Stimulated activated naive CD8-positive, alpha-beta T cell treated with anti-CD3 and anti-CD28 coated beads, Interleukin-15, Interleukin-2, amounts not matched to agents 100 ng/mL and 50 ng/mL, for 24 hours (primary cell): ENCODE results near the gene TUBB3.
A peak's percentile ranks its signal among the peaks of the same experiment; 100 is the strongest.
"Not testable (repeated sequence)": the region's sequence is repeated elsewhere in the genome, so short reads cannot be mapped to it uniquely, and the experiment has no call there.

ENCODE experiments used
- H3K27ac Mint-ChIP-seq: one replicate; pipeline ENCODE4 v1.8.0; 2021; ENCODE audit warnings: mild to moderate bottlenecking, mixed read lengths
- H3K27me3 Mint-ChIP-seq: one replicate; pipeline ENCODE4 v1.8.0; 2021; ENCODE audit warnings: mixed read lengths
- H3K36me3 Mint-ChIP-seq: one replicate; pipeline ENCODE4 v1.8.0; 2021; ENCODE audit warnings: low read depth, mixed read lengths
- H3K4me1 Mint-ChIP-seq: one replicate; pipeline ENCODE4 v1.8.0; 2021; ENCODE audit warnings: low read depth, mixed read lengths
- H3K4me3 Mint-ChIP-seq: one replicate; pipeline ENCODE4 v1.8.0; 2021; ENCODE audit warnings: mild to moderate bottlenecking, mixed read lengths
- H3K9me3 Mint-ChIP-seq: one replicate; pipeline ENCODE4 v1.8.0; 2021; ENCODE audit warnings: mixed read lengths

Gene TUBB3

GRCh38 chr16:89922884-89923639 is at the start of gene TUBB3:
Gene TUBB3, plus strand, starts transcription at chr16:89923342. Its CDS starts 60 bp downstream, at chr16:89923402.
- Mint-ChIP-seq H3K9me3 (no peaks in the 10 kb centered on the region), H3K36me3 (no peaks in the 10 kb centered on the region), H3K4me1 (peaks cover 51% of the 10 kb centered on the region), H3K27me3 (peaks cover 56% of the 10 kb centered on the region), H3K4me3 (peak within 1 kb of the TSS; percentile 58), H3K27ac (no peak within 1 kb of the TSS)

- H3K27ac Mint-ChIP-seq, result peak overlapping the region; percentile 96
- peaks cover 27% of the 10 kb centered on the region for H3K4me1 Mint-ChIP-seq
- peaks cover 34% of the 10 kb centered on the region for H3K36me3 Mint-ChIP-seq
- no peaks in the 10 kb centered on the region for H3K27me3 Mint-ChIP-seq
- peak overlapping the region; percentile 90 for H3K4me3 Mint-ChIP-seq
- H3K9me3 Mint-ChIP-seq, result peaks cover 5% of the 10 kb centered on the region
These were observed 49.0 kb upstream of the TUBB3 start for GRCh38 chr16:89873972-89874689.

GRCh38 chr16:89879123-89879522 is 44.0 kb upstream of the TUBB3 start:
- H3K27me3 Mint-ChIP-seq, H3K9me3 Mint-ChIP-seq, H3K27ac Mint-ChIP-seq, H3K4me3 Mint-ChIP-seq: not testable (repeated sequence)
- Mint-ChIP-seq H3K4me1 (peaks cover 20% of the 10 kb centered on the region), H3K36me3 (peaks cover 59% of the 10 kb centered on the region)

- no peak overlapping the region for H3K27ac Mint-ChIP-seq
- no peaks in the 10 kb centered on the region for H3K9me3 Mint-ChIP-seq
- H3K36me3 Mint-ChIP-seq, result peaks cover 57% of the 10 kb centered on the region
- H3K4me1 Mint-ChIP-seq, result peaks cover 8% of the 10 kb centered on the region
- H3K4me3 Mint-ChIP-seq, result no peak overlapping the region
- no peaks in the 10 kb centered on the region for H3K27me3 Mint-ChIP-seq
These were observed 42.4 kb upstream of the TUBB3 start for GRCh38 chr16:89880477-89881367.

GRCh38 chr16:89881368-89881730 is 41.8 kb upstream of the TUBB3 start:
- peaks cover 8% of the 10 kb centered on the region for H3K4me1 Mint-ChIP-seq
- H3K9me3 Mint-ChIP-seq, result no peaks in the 10 kb centered on the region
- no peak overlapping the region for H3K27ac Mint-ChIP-seq
- no peak overlapping the region for H3K4me3 Mint-ChIP-seq
- H3K27me3 Mint-ChIP-seq, result no peaks in the 10 kb centered on the region
- H3K36me3 Mint-ChIP-seq, result peaks cover 52% of the 10 kb centered on the region

- no peaks in the 10 kb centered on the region for H3K9me3 Mint-ChIP-seq
- no peak overlapping the region for H3K4me3 Mint-ChIP-seq
- H3K36me3 Mint-ChIP-seq, result peaks cover 53% of the 10 kb centered on the region
- H3K27me3 Mint-ChIP-seq, result no peaks in the 10 kb centered on the region
- H3K27ac Mint-ChIP-seq, result no peak overlapping the region
- peaks cover 3% of the 10 kb centered on the region for H3K4me1 Mint-ChIP-seq
These were observed 39.6 kb upstream of the TUBB3 start for GRCh38 chr16:89883346-89884040.

GRCh38 chr16:89884041-89884421 is 39.1 kb upstream of the TUBB3 start:
- H3K36me3 Mint-ChIP-seq, result peaks cover 49% of the 10 kb centered on the region
- H3K4me3 Mint-ChIP-seq, result no peak overlapping the region
- H3K27ac Mint-ChIP-seq, result no peak overlapping the region
- no peaks in the 10 kb centered on the region for H3K9me3 Mint-ChIP-seq
- peaks cover 3% of the 10 kb centered on the region for H3K4me1 Mint-ChIP-seq
- H3K27me3 Mint-ChIP-seq, result no peaks in the 10 kb centered on the region

GRCh38 chr16:89887243-89887642 is 35.9 kb upstream of the TUBB3 start:
- peaks cover 52% of the 10 kb centered on the region for H3K36me3 Mint-ChIP-seq
- no peaks in the 10 kb centered on the region for H3K9me3 Mint-ChIP-seq
- peaks cover 11% of the 10 kb centered on the region for H3K4me1 Mint-ChIP-seq
- no peak overlapping the region for H3K4me3 Mint-ChIP-seq
- no peaks in the 10 kb centered on the region for H3K27me3 Mint-ChIP-seq
- no peak overlapping the region for H3K27ac Mint-ChIP-seq

- peaks cover 11% of the 10 kb centered on the region for H3K4me1 Mint-ChIP-seq
- no peak overlapping the region for H3K4me3 Mint-ChIP-seq
- no peaks in the 10 kb centered on the region for H3K27me3 Mint-ChIP-seq
- H3K9me3 Mint-ChIP-seq, result no peaks in the 10 kb centered on the region
- H3K36me3 Mint-ChIP-seq, result peaks cover 36% of the 10 kb centered on the region
- no peak overlapping the region for H3K27ac Mint-ChIP-seq
These were observed 32.9 kb upstream of the TUBB3 start for GRCh38 chr16:89890200-89890599.

GRCh38 chr16:89890886-89891657 is 32.1 kb upstream of the TUBB3 start:
- Mint-ChIP-seq H3K36me3 (peaks cover 35% of the 10 kb centered on the region), H3K9me3 (no peaks in the 10 kb centered on the region), H3K4me3 (no peak overlapping the region), H3K27me3 (no peaks in the 10 kb centered on the region), H3K27ac (no peak overlapping the region), H3K4me1 (peaks cover 11% of the 10 kb centered on the region)

GRCh38 chr16:89892055-89892630 is 31.0 kb upstream of the TUBB3 start:
- no peak overlapping the region for H3K27ac Mint-ChIP-seq
- no peaks in the 10 kb centered on the region for H3K27me3 Mint-ChIP-seq
- H3K36me3 Mint-ChIP-seq, result peaks cover 36% of the 10 kb centered on the region
- H3K9me3 Mint-ChIP-seq, result no peaks in the 10 kb centered on the region
- H3K4me1 Mint-ChIP-seq, result peaks cover 11% of the 10 kb centered on the region
- no peak overlapping the region for H3K4me3 Mint-ChIP-seq

GRCh38 chr16:89892635-89893034 is 30.5 kb upstream of the TUBB3 start:
- no peaks in the 10 kb centered on the region for H3K9me3 Mint-ChIP-seq
- no peaks in the 10 kb centered on the region for H3K27me3 Mint-ChIP-seq
- no peak overlapping the region for H3K27ac Mint-ChIP-seq
- peaks cover 11% of the 10 kb centered on the region for H3K4me1 Mint-ChIP-seq
- H3K4me3 Mint-ChIP-seq, result no peak overlapping the region
- peaks cover 36% of the 10 kb centered on the region for H3K36me3 Mint-ChIP-seq

GRCh38 chr16:89893642-89894548 is 29.2 kb upstream of the TUBB3 start:
- Mint-ChIP-seq H3K9me3 (no peaks in the 10 kb centered on the region), H3K36me3 (peaks cover 43% of the 10 kb centered on the region), H3K4me3 (no peak overlapping the region), H3K27me3 (no peaks in the 10 kb centered on the region), H3K27ac (no peak overlapping the region), H3K4me1 (peaks cover 11% of the 10 kb centered on the region)
